NCI-H2227 (cell line): ENCODE results near the gene ANKRD52.

Experiments
- DNase-seq: peaks from one replicate; lab custom pipeline; 2025; ENCODE audit not compliant: unreplicated experiment; lab: John Stamatoyannopoulos, UW

The ANKRD52 gene

GRCh38 chr12:56243731-56244181 is 14.4 kb downstream of the ANKRD52 start:
- DNase-seq = no peak

GRCh38 chr12:56242986-56243385 is 15.2 kb downstream of the ANKRD52 start:
- DNase-seq = no peak

- DNase-seq = no peak
These were observed 16.5 kb downstream of the ANKRD52 start for GRCh38 chr12:56241424-56242303.

GRCh38 chr12:56237552-56237951 is 20.6 kb downstream of the ANKRD52 start:
- DNase-seq = no peak

GRCh38 chr12:56236985-56237384 is 21.2 kb downstream of the ANKRD52 start:
- DNase-seq = no peak

GRCh38 chr12:56236091-56236490 is 22.1 kb downstream of the ANKRD52 start:
- no peak for DNase-seq

GRCh38 chr12:56234746-56235436 is 23.3 kb downstream of the ANKRD52 start:
- DNase-seq = no peak

GRCh38 chr12:56231184-56231582 is 27.0 kb downstream of the ANKRD52 start:
- DNase-seq = no peak

- DNase-seq = no peak
These were observed 27.6 kb downstream of the ANKRD52 start for GRCh38 chr12:56230432-56231183.

GRCh38 chr12:56229916-56230431 is 28.2 kb downstream of the ANKRD52 start, which contains the start of gene SLC39A5:
Gene SLC39A5, plus strand, starts transcription at chr12:56230051. Its CDS starts 1,224 bp downstream, at chr12:56231275.
- DNase-seq = no peak

- no peak for DNase-seq
These were observed 29.1 kb downstream of the ANKRD52 start for GRCh38 chr12:56229082-56229481.

GRCh38 chr12:56224954-56225353 is 33.2 kb downstream of the ANKRD52 start:
- no peak for DNase-seq

- DNase-seq = peak; percentile 96
These were observed 34.0 kb downstream of the ANKRD52 start, which contains the start of gene NABP2 for GRCh38 chr12:56224102-56224701. Gene NABP2, plus strand, starts transcription at chr12:56224342. Its CDS starts 515 bp downstream, at chr12:56224857.

- DNase-seq = no peak
These were observed 34.5 kb downstream of the ANKRD52 start for GRCh38 chr12:56223571-56224101.

GRCh38 chr12:56222531-56222895 is 35.7 kb downstream of the ANKRD52 start:
- DNase-seq = no peak

- DNase-seq = peak; percentile 94
These were observed 36.2 kb downstream of the ANKRD52 start, which contains the start of gene RNF41 for GRCh38 chr12:56221757-56222530. Gene RNF41, minus strand, starts transcription at chr12:56221922. Its CDS starts 7,875 bp downstream, at chr12:56214047.

GRCh38 chr12:56221232-56221756 is 36.9 kb downstream of the ANKRD52 start:
- DNase-seq = peak; percentile 34

- no peak for DNase-seq
These were observed 37.5 kb downstream of the ANKRD52 start for GRCh38 chr12:56220611-56221231.

GRCh38 chr12:56219840-56220239 is 38.3 kb downstream of the ANKRD52 start:
- no peak for DNase-seq
